GM23338 (cell line): ENCODE data around the gene HCRTR1. TPM values are rescaled to one million over a fixed set of nuclear protein-coding genes. Genes with fewer than 3 reads are reported as not detected.
A peak's percentile ranks its signal among the peaks of the same experiment; 100 is the strongest.

Experiments used
- ATAC-seq: fragments of 200-7000 bp; cut with Tn5 transposase; 3 replicates; pipeline ENCODE4 v1.9.1; 2020
- DNase-seq: peaks from one replicate; pipeline ENCODE4 v3.0.0-alpha.2; 2015; ENCODE audit warnings: low spot score
- H2AFZ ChIP-seq: fragments of 200-600 bp; sonication (generic); 2 replicates; pipeline ENCODE4 v1.8.0; 2016; ENCODE audit warnings: antibody characterized with exemption, mild to moderate bottlenecking, moderate library complexity
- H3F3A ChIP-seq: fragments of 200-600 bp; sonication (generic); replicated peaks from 2 replicates; pipeline ENCODE4 v1.8.0; 2017; ENCODE audit warnings: antibody characterized with exemption, mixed run types, low read depth
- H3K27ac ChIP-seq: fragments of 200-600 bp; sonication (generic); 2 replicates; pipeline ENCODE4 v1.6.1; 2016; ENCODE audit warnings: low read depth
- H3K27me3 ChIP-seq: fragments of 200-600 bp; sonication (generic); 2 replicates; pipeline ENCODE4 v1.8.0; 2016; ENCODE audit warnings: mild to moderate bottlenecking, mixed run types, moderate library complexity; ENCODE audit not compliant: insufficient read depth
- H3K36me3 ChIP-seq: fragments of 200-600 bp; sonication (generic); 2 replicates; pipeline ENCODE4 v1.8.0; 2016; ENCODE audit warnings: mild to moderate bottlenecking; ENCODE audit not compliant: insufficient read depth
- H3K4me1 ChIP-seq: fragments of 200-600 bp; sonication (generic); 2 replicates; pipeline ENCODE4 v1.8.0; 2016; ENCODE audit warnings: mild to moderate bottlenecking, moderate library complexity; ENCODE audit not compliant: insufficient read depth
- H3K4me2 ChIP-seq: fragments of 200-600 bp; sonication (generic); 2 replicates; pipeline ENCODE4 v1.7.1; 2017; ENCODE audit warnings: mixed run types
- H3K4me3 ChIP-seq: fragments of 200-600 bp; sonication (generic); 2 replicates; pipeline ENCODE4 v1.6.1; 2016; ENCODE audit warnings: mixed run types
- H3K79me2 ChIP-seq: fragments of 200-600 bp; sonication (generic); replicated peaks from 2 replicates; pipeline ENCODE4 v1.8.0; 2017; ENCODE audit warnings: mild to moderate bottlenecking; ENCODE audit not compliant: insufficient read depth
- H3K9me2 ChIP-seq: fragments of 200-600 bp; sonication (generic); 2 replicates; pipeline ENCODE4 v1.8.0; 2017; ENCODE audit not compliant: insufficient read depth
- H4K20me1 ChIP-seq: fragments of 200-600 bp; sonication (generic); replicated peaks from 2 replicates; pipeline ENCODE4 v1.8.0; 2017; ENCODE audit warnings: mild to moderate bottlenecking; ENCODE audit not compliant: insufficient read depth
- H3K27ac Mint-ChIP-seq: 2 replicates; pipeline ENCODE4 v1.8.0; 2020; ENCODE audit warnings: inconsistent platforms, mild to moderate bottlenecking, moderate library complexity, mixed read lengths
- H3K27me3 Mint-ChIP-seq: 3 replicates; pipeline ENCODE4 v1.8.0; 2022; ENCODE audit warnings: low read depth, mild to moderate bottlenecking, moderate library complexity, mixed read lengths, inconsistent platforms; ENCODE audit not compliant: insufficient read depth, poor library complexity
- H3K36me3 Mint-ChIP-seq: 3 replicates; pipeline ENCODE4 v1.8.0; 2021; ENCODE audit warnings: low read depth, mild to moderate bottlenecking, inconsistent platforms, moderate library complexity, mixed read lengths
- H3K4me1 Mint-ChIP-seq: 3 replicates; pipeline ENCODE4 v1.8.0; 2020; ENCODE audit warnings: mild to moderate bottlenecking, inconsistent platforms, mixed read lengths
- H3K4me3 Mint-ChIP-seq: 3 replicates; pipeline ENCODE4 v1.8.0; 2021; ENCODE audit warnings: moderate library complexity, mild to moderate bottlenecking, inconsistent platforms, mixed read lengths
- H3K9me3 Mint-ChIP-seq: 3 replicates; pipeline ENCODE4 v1.8.0; 2020; ENCODE audit warnings: moderate library complexity, mild to moderate bottlenecking, inconsistent platforms, mixed read lengths
- CTCF ChIP-seq, 2 experiments: fragments of 200-600 bp in 1 of 2; sonication (generic) in 1 of 2; conservative IDR thresholded peaks; 2 replicates each; pipeline versions ENCODE4 v1.5.1 to v1.6.1; 2016 to 2017; ENCODE audit warnings: antibody characterized with exemption in 2 of 2, low read depth in 2 of 2, mild to moderate bottlenecking in 2 of 2, moderate library complexity in 1 of 2
- ETS1 ChIP-seq: IDR thresholded peaks from 2 replicates; pipeline ENCODE4 v1.6.1; 2016; ENCODE audit warnings: antibody characterized with exemption
- JUNB ChIP-seq: IDR thresholded peaks from one replicate; pipeline ENCODE4 v1.6.1; 2016; ENCODE audit warnings: antibody characterized with exemption; ENCODE audit not compliant: unreplicated experiment
- NANOG ChIP-seq: IDR thresholded peaks from 2 replicates; pipeline ENCODE4 v1.6.1; 2016; ENCODE audit warnings: antibody characterized with exemption, borderline replicate concordance
- POLR2AphosphoS5 ChIP-seq: IDR thresholded peaks from 2 replicates; pipeline ENCODE4 v1.6.1; 2016; ENCODE audit warnings: antibody characterized with exemption, low read depth
- REST ChIP-seq: IDR thresholded peaks from one replicate; pipeline ENCODE4 v1.6.1; 2018; ENCODE audit warnings: antibody characterized with exemption; ENCODE audit not compliant: unreplicated experiment
- ZNF114 ChIP-seq: fragments of 250-450 bp; sonication (Bioruptor Pico); IDR thresholded peaks from 2 replicates; pipeline ENCODE4 v1.5.0; 2020; ENCODE audit warnings: mild to moderate bottlenecking, moderate library complexity
- ZNF331 ChIP-seq: fragments of 250-450 bp; sonication (Bioruptor Pico); IDR thresholded peaks from 2 replicates; pipeline ENCODE4 v1.5.0; 2020; ENCODE audit warnings: low read depth, mild to moderate bottlenecking, moderate library complexity
- ZNF462 ChIP-seq: fragments of 250-450 bp; sonication (Bioruptor Pico); IDR thresholded peaks from 2 replicates; pipeline ENCODE4 v1.5.0; 2020; ENCODE audit warnings: mild to moderate bottlenecking, moderate library complexity
- polyA plus RNA-seq: library from polyadenylated mRNA; unstranded; fragments of >200 nt; fragmentation: Nextera tagmentation; extraction: Ambion mirVana; gene quantifications from 2 replicates; pipeline ENCODE4 v1.2.1, GENCODE V29; 2016
- total RNA-seq: library from RNA; depleted of rRNA; stranded (reverse); fragments of >200 nt; shearing (Covaris generic); gene quantifications from 2 replicates; pipeline ENCODE4 v1.2.3, GENCODE V29; 2014

Gene HCRTR1
- total and polyA plus RNA-seq, 2 experiments from 2014 or later, result 0.15 to 1.0 TPM

GRCh38 chr1:31640964-31641363 lies 23.5 kb downstream of the HCRTR1 start (continued):
- no peak for TF ChIP-seq POLR2AphosphoS5
- TF ChIP-seq ETS1, result no peak
- no peak for TF ChIP-seq REST
- TF ChIP-seq ZNF331 (CRISPR knock-in tag), result no peak
- no peak for TF ChIP-seq JUNB
- TF ChIP-seq ZNF114 (CRISPR knock-in tag), result no peak

- no peak overlapping the region for H3K27ac Mint-ChIP-seq
- H3K4me1 Mint-ChIP-seq, result peaks cover 13% of the 10 kb centered on the region; the same call in 2 of the 3 replicates
- H2AFZ ChIP-seq, result no peak overlapping the region
- peak overlapping the region; percentile 32 for H3K4me3 ChIP-seq
- peak overlapping the region; percentile 93 for H3K4me2 ChIP-seq
- ATAC-seq (no peak), DNase-seq (peak; percentile 74)
- peaks cover 66% of the 10 kb centered on the region for H3K79me2 ChIP-seq
- peaks cover 36% of the 10 kb centered on the region for H3K4me1 ChIP-seq
- H3K9me2 ChIP-seq, result no peaks in the 10 kb centered on the region
- peaks cover 8% of the 10 kb centered on the region for H3K27me3 Mint-ChIP-seq
- H3F3A ChIP-seq, result peaks cover 8% of the 10 kb centered on the region; the same call in 1 of the 2 replicates
- H3K4me3 Mint-ChIP-seq, result no peak overlapping the region
- no peaks in the 10 kb centered on the region for H3K36me3 ChIP-seq
- no peaks in the 10 kb centered on the region for H3K27me3 ChIP-seq
- no peaks in the 10 kb centered on the region; the same call in 1 of the 2 replicates for H4K20me1 ChIP-seq
- no peaks in the 10 kb centered on the region for H3K36me3 Mint-ChIP-seq
- H3K27ac ChIP-seq, result no peak overlapping the region
- no peaks in the 10 kb centered on the region; the same call in 2 of the 3 replicates for H3K9me3 Mint-ChIP-seq
- no peak for TF ChIP-seq NANOG
- no peak for TF ChIP-seq CTCF (conservative IDR thresholded peaks at IDR 0.05; ENCODE audit: low read depth in 2 of 2)
- no peak for TF ChIP-seq ZNF462
- no peak for TF ChIP-seq REST
- no peak for TF ChIP-seq JUNB
These were observed 24.9 kb downstream of the HCRTR1 start for GRCh38 chr1:31642366-31642765.
